NCI-H1436 treated with DMSO at 0.1 percent for 48 hours (cell line): ENCODE data around the gene ACCS.

Experiments used
- DNase-seq: peaks from one replicate; lab custom pipeline; 2025; lab: John Stamatoyannopoulos, UW

Gene ACCS

DNA sequence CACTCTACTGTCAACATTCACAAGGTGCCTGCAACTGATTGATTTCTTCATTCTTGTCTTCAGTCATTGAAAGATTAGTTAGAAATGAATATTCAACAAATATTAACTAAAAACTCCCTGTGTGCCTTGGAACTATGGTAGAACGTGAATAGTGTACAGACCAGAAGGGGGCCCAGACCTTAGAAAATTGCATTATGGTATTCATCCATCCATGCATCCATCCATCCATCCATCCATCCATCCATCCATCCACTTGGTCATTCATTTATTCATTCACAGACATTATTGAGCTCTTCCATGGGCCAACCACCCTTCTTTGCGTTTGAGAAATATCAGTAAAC is 28.4 kb upstream of the ACCS start:
- no peak for DNase-seq

DNA sequence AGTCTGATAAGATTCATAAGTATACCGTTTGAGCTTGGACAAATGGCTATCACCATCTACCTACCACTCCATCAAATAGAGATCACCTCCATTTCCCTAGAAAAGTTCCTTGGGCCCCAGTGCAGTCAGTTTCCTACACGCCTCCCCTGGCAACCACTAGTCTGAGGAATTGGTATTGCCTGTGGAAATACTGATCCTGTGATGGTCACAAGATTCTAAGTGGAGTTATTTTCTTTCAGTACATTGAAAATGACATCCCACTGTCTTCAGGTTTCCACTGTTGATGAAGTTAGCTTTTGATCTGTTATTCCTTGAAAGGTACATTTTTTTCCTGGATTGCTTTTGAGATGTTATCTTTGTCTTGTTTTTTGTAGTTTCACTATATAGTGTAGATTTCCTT is 22.9 kb upstream of the ACCS start:
- no peak for DNase-seq

DNA sequence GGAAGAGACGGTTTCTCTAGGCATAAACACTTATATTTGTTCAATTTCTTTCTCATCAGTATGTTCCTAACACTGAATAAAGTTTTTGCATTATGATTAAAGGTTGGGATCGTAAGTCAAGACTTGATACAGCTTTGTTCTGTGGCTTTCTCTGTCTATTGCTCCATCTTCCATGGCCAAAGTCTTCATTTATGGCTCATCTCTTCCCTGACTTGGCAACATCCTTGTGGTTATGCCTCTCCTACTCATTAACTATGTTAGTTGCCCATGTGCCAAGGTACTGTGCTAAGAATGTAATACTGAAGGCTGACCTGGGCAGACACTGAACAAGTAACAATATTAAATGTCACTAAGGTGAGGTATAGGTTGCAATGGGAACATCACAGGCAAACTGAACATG is 19.9 kb upstream of the ACCS start:
- DNase-seq = no peak

DNA sequence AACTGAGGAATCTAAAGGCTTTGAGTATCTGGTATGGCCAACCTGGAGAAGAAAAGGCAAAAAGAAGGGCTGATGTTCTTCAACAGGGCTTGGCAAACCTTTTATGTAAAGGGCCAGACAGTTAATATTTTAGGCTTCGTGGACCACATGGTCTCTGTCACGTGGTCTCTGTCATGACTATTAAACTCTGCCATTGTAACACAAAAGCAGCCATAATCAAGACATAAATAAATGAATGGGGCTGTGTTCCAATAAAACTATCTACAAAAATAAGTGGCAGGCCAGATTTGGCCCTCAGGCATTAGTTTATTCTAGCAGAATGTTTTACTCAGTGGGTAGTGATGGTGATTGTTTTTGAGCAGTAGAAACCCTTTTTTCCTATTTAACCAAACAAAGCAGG is 18.8 kb upstream of the ACCS start:
- no peak for DNase-seq

DNA sequence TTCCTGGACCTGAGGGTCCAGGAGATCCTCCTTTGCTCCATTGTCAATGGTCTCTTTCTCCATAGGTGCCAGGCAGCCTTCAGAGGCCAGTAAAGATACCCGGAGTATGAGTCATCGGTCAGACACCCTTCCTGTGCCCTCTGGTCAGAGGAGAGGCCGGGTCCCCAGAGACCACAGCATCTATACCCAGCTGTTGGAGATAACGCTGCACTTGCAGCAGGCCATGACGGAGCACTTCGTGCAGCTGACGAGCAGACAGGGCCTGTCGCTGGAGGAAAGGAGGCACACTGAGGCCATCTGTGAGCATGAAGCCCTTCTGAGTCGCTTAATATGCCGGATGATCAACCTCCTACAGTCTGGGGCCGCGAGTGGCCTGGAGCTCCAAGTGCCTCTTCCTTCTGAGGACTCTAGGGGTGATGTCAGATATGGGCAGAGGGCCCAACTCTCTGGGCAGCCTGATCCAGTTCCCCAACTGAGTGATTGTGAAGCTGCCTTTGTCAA is 18.1 kb upstream of the ACCS start, which contains the start of gene ACCSL:
TSS of gene ACCSL (plus strand) at position 51 of the 501 bp plus-strand sequence. CDS start at position 107, 56 bp downstream.
- DNase-seq = no peak

DNA sequence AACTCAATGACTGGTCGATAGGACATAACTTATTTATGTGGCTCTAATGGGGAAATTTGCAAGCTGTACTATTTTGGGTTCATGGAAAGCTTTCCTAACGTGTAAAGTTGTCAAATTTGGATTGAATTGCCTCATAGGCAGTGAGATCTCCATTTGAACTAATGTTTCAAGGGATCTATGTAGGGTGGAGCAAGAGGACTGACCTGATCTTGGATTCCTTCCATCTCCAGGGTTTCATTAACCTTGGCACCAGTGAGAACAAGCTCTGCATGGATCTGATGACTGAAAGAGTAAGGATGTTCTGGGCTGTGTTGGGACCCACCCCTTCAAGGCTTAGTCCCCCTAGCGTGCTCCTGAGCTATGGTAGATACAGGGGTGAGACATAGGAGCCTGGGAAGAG is 16.2 kb upstream of the ACCS start:
- DNase-seq = no peak

DNA sequence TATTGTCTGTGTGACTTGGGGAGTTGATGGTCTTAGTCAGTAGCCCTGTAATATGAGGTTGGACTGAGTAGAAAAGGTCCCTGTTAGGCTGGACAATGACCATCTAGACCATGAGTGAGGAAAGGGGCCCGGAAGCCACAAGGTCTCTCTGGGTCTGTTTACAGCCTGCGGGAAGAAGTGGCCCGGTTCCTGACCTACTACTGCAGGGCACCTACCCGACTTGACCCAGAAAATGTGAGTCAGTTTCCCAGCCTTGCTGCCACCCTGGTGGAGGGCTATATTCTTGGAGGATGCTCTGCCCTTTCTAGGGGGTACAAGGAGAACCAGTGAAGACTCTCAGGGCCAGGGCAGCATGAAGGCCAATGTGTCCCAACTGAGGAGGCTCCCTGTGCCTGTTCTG is 14.9 kb upstream of the ACCS start:
- DNase-seq = no peak

DNA sequence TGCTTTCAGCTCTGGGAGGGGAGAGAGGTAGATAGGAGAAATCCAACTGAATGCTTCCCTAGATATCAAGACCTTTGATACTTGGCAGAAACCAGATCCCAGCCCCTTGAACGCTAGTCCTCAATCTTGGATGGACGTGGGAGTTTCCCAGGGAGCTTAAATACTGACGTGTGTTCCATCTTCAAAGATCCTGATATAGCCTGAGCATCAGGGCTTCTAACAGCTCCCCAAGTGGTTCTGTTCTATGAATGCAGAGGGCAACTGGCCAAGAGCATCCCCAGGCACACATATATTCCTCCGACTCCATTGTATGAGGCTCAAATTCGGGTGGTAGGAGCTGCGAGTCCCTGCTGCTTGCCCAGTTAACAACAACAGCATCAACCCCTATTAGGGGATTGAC is 8.7 kb upstream of the ACCS start:
- no peak for DNase-seq

DNA sequence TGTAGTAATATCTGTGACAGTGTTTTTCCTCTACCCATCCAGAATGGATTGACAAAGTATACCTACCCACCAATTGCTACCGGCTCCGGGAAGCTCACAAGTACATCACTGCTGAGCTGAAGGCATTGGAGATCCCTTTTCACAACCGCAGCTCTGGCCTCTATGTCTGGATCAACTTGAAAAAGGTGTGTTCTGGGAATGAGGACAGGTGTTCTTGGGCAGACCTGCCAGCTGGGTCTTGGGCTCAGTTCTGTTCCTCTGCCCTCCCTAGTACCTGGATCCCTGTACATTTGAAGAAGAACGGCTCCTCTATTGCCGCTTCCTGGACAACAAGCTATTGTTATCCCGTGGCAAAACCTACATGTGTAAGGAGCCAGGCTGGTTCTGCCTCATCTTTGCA is 7.8 kb upstream of the ACCS start:
- no peak for DNase-seq

DNA sequence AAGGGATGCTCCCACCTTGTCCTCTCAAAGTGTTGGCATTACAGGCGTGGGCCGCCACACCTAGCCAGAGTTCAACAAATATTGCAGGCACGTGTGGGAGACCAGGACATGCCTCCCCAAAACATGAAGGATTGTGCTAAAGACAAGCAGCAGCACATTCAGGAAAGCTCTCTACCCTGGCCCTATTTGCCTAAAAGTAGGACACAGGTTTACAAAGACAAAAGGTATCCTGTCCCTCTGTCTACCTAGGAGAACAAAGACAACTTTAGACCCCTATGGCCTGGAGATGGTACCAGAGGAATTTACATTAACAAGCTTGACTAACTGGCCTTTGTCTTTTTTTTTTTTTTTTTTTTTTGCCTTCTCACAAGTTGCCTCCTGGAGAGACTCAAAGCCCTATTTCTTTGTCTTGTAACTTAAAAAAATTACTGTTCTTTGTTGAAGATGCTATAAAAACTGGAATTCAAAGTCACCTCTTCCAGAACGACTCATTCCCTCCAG is 859 bp upstream of the ACCS start:
- DNase-seq = no peak

DNA sequence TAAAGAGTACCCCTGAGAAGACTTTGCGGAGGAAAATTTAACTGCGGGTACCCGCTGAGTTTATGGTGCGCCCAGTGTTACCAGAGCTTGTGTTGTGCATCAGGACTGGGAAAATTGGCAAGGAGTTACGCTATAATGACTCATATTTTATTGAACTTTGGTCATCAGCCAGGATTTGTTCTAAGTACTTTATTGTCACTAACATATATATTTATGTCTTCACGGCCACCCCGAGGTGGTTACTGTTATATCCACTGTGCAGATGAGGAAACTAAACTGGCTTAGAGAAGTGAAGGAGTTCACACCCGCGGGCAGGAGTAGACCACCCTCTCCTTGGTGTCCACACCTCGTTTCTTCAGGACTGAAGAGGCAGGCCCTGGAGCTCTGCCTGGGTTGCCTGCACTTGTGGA is 667 bp downstream of the ACCS start:
- DNase-seq = no peak

DNA sequence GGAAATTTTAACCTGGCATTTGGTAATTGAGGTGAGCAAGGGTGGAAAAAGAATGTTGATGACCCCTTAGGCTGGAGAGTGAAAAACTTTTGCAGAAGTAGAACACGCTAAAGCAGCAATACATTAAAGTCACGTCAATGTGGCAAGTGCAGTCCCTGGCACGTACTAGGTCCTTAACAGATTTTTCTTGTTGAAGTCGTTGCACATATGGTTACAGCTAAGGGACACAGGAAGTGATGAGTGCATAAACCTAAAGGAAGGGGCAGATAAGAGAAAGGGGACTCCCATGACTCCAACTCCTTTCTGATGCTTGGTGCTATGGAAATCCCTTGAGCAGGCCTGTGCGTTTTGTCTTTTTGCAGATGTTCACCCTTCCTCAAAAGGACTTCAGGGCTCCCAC is 1.2 kb downstream of the ACCS start:
- DNase-seq = no peak

DNA sequence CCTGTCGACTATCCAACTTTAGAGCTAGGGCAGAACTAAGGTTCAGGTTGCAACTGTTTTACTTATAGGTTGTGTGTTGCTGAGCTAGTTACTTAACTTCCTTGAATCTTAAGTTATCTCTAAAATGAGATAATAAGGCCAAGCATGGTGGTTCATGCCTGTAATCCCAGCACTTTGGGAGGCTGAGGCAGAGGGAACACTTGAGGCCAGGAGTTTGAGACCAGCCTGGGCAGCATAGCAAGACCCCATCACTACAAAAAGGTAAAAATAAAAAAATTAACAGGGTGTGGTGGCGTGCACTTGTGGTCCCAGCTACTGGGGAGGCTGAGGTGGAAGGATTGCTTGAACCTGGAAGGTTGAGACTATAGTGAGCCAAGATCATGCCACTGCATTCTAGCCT is 2.1 kb downstream of the ACCS start:
- DNase-seq = no peak

DNA sequence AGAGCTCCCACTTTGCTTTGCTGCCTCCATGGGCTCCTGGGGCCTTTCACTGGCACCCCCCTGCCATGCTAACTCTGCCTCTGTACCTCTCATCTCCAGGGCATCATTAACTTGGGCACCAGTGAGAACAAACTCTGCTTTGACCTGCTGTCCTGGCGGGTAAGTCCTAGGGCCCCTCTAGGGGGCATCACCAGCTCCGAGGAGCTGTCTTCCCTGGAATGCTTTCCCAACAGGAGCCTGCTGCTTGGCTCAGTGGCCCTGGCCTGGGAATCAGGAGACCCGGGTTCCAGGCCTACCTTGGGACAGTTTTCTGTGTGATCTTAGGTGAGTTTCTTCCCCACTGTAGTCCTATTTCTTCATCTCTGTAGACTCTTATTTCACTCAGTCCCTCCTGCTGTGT is 5.1 kb downstream of the ACCS start:
- no peak for DNase-seq

DNA sequence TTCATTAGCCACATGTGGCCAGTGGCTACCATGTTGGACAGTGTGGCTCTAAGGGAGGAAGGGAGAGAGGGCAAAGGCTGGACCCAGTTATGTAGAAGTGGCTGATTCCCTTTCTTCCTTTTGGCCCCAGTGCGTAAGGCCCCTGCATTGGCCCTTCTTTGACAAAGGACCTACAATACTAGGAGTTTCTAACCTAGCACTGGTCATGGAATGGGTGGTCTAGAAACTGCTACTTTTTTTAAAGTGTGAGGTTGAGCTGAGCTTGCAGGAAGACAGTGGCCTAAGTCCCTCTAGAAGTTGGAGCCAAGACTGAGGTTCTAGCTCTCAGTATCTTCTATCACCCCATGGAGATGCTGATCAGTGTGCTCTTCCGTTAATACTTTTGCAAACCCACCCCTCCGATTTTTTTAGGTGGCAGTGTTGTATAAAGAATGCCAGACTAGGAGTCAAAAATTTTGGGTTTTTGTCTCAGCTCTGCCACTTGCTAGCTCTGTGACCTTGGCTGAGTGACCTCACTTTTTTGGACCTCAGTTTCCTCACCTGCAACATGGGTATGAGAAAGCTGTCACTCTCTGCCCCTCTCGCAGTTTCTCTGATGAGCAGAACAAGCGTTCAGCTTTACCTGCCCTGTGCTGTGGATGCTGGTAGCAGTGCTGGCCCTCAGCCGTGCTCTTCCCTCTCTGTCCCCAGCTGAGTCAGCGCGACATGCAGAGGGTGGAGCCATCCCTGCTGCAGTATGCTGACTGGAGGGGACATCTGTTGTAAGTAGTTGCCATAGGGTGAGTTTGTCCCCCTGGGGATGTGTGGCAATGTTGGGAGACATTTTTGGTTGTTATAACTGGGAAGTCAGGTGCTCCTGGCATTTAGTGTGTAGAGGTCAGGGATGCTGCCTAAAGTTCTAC is 6.9 kb downstream of the ACCS start:
- DNase-seq = no peak

DNA sequence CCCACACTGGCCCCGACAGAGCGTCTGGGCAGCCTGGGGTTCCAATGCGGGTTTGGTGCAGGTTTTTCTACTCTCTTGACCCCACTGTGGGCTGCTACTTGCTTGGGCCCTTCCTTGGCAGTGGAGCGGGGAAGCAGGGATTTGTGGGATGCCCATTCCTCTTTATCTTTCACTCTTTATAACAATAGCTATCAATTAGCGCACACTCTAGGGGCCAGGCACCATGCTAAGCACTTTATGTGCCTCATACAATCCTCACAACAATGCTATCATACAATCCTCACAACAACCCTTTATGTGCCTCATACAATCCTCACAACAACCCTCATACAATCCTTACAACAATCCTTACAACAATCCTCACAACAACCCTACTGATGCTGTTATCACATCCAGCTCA is 12.7 kb downstream of the ACCS start:
- DNase-seq = no peak

DNA sequence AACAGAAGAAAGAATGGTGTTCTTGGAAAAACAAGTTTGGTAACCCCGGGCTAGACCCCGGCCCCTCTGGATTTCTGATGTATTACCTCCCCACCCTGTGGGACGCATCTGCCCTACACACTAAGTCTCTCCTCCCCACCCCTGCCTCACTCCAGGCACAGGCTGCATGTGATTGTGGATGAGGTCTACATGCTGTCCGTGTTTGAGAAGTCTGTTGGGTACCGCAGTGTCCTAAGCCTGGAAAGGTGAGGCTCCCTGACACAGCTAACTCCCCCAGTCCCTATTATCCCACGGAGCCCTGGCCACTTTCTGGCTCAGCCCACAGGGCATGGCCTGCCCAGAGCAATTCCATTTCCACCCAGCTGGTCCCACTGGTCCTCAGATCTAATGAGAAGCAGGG is 13.3 kb downstream of the ACCS start:
- no peak for DNase-seq

DNA sequence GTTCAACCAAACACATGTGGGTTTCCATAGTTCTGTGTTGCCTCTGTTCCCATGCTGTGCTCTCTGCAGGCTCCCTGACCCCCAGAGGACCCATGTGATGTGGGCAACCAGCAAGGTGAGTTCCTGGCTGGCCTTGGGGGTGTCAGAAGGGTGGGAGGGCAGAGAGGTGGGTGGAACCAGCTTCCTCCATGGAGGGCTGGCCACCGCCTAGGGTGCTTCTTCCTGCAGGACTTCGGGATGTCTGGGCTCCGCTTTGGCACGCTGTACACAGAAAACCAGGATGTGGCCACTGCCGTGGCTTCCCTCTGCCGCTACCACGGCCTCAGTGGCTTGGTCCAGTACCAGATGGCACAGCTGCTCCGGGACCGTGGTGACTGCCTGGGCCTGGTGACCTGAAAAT is 14.9 kb downstream of the ACCS start:
- no peak for DNase-seq

DNA sequence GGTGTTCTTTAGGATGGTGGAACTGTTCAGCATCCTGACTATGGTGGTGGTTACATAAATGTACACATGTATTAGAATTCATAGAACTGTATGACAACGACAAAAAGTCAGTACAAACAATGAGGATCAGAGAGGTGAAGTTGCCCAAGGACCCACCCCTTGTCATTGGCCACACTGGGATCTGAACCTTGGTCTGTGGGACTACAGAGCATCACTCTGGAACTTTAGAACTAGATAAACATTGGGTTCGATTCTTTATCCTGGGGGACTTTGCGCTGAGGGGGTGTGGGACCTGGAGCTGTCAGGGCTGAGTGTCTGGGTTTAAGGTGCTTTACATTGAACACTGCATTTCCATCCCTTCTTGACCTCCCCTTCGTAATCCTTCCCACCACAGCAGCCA is 16.6 kb downstream of the ACCS start:
- no peak for DNase-seq

DNA sequence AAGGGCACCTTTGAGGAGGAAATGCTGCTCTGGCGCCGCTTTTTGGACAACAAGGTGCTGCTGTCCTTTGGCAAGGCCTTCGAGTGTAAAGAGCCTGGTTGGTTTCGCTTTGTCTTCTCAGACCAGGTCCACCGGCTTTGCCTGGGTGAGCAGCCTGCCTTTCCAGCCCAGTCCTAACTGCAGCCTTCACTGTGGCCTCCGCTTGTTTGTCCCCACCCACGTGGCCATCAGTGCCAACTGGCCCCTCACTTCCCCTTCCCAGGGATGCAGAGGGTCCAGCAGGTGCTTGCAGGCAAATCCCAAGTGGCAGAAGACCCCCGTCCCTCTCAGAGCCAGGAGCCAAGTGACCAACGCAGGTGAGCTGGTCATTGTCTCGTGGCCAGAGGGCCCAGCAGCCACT is 17.4 kb downstream of the ACCS start:
- no peak for DNase-seq

DNA sequence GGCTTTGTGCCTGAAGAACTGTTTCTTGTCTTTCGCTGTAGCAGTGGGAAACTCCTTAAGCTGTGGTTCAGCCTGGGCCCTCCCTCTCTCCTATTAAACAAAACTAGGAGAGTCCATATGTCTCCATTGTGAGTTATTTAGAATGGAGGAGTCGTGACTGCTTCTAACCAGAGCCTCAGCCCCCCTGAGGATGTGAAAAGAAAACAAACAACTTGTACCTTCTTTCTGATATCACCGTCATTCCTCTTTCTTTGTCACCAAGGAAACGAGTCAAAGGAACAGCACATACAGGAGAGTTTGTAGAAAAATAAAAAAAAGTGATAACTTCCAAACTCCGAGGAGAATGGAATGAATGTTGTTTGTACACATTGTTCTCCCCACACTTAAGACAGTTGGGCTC is 17.8 kb downstream of the ACCS start:
- DNase-seq = no peak

DNA sequence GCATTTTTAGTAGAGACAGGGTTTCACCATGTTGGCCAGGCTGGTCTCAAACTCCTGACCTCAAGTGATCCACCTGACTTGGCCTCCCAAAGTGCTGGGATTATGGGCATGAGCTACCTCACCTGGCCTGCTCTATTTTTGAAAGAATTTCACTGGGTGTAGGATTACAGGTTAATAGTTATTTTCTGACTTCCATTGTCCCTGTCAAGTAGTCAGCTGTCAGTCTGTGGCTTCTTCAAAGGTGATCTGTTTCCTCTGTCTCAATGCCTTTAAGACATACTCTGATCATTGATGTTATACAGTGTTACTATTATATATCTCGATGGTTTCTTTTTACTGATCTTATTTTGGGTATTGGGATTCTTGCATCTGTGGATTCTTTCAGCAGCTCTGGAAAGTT is 19.3 kb downstream of the ACCS start:
- no peak for DNase-seq

DNA sequence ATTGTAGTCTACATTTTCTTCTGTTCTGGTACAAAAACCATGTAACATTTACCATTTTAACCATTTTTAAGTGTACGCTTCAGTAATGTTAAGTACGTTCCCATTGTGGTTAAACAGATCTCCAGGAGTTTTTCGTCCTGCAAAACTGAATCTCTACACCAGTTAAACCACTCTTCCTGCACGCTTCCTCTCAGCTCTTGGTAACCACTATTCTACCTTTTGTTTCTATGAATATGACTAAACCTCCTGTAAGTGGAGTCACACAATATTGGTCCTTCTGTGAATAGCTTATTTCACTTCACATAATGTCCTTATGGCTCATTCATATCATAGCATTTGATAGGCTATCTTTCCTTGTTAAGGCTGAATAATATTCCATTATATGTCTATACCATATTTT is 22.3 kb downstream of the ACCS start:
- DNase-seq = no peak

DNA sequence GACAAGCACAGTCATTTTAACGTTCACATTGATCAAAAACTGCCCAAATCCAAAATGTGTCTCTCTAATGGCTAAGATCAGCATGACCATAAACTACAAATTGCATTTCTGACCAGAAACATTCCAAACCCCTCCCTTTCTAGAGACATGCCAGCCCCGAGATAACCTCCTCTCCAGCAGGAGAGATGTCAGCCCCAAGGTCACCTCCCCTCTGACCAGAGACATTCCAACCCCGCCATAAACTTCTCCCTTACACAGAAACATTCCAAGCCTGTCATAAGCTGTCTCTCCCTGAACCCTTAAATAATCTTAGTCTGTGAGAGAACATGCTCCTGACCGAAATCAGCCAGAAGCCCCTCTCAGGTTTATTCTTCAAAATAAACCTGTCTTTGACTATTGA is 22.8 kb downstream of the ACCS start:
- DNase-seq = no peak
